Epithelial cell of prostate (primary cell): ENCODE data around the gene SLC66A3.

Source experiments
- DNase-seq: peaks from one replicate; pipeline ENCODE4 v3.0.0-alpha.2; 2011; ENCODE audit warnings: low read depth, low spot score
- H3K27ac ChIP-seq: fragments of 450-650 bp; 2 replicates; pipeline ENCODE4 v1.5.1; 2017; ENCODE audit warnings: mild to moderate bottlenecking

SLC66A3 gene

GRCh38 chr2:11203480-11203879 is 48.2 kb downstream of the SLC66A3 start:
- no peak overlapping the region for H3K27ac ChIP-seq
- DNase-seq, result peak; percentile 22

- no peak for DNase-seq
- no peak overlapping the region for H3K27ac ChIP-seq
Measured at GRCh38 chr2:11208083-11208482, 52.8 kb downstream of the SLC66A3 start.

GRCh38 chr2:11212645-11213044 is 57.4 kb downstream of the SLC66A3 start:
- no peak overlapping the region for H3K27ac ChIP-seq
- no peak for DNase-seq

GRCh38 chr2:11213090-11213638 is 57.9 kb downstream of the SLC66A3 start:
- H3K27ac ChIP-seq, result no peak overlapping the region
- no peak for DNase-seq

GRCh38 chr2:11213975-11214374 is 58.7 kb downstream of the SLC66A3 start:
- no peak for DNase-seq
- H3K27ac ChIP-seq, result no peak overlapping the region

GRCh38 chr2:11214770-11215169 is 59.5 kb downstream of the SLC66A3 start:
- no peak for DNase-seq
- H3K27ac ChIP-seq, result no peak overlapping the region

- DNase-seq, result no peak
- H3K27ac ChIP-seq, result no peak overlapping the region
Measured at GRCh38 chr2:11215407-11215806, 60.1 kb downstream of the SLC66A3 start.

GRCh38 chr2:11220445-11220844 is 65.2 kb downstream of the SLC66A3 start:
- no peak for DNase-seq
- no peak overlapping the region for H3K27ac ChIP-seq

- no peak for DNase-seq
- H3K27ac ChIP-seq, result no peak overlapping the region
Measured at GRCh38 chr2:11222845-11223244, 67.6 kb downstream of the SLC66A3 start.

- H3K27ac ChIP-seq, result no peak overlapping the region
- no peak for DNase-seq
Measured at GRCh38 chr2:11224887-11225286, 69.6 kb downstream of the SLC66A3 start.

- DNase-seq, result no peak
- H3K27ac ChIP-seq, result no peak overlapping the region
Measured at GRCh38 chr2:11227595-11227994, 72.3 kb downstream of the SLC66A3 start.
